ENCODE measurements around the gene AKT1.
"Not testable (repeated sequence)": the region's sequence is repeated elsewhere in the genome, so short reads cannot be mapped to it uniquely, and the experiment has no call there.

Gene AKT1

GRCh38 chr14:104818714-104819161, 23.2 kb upstream of the AKT1 start:
- no peak for DNase-seq (ENCODE audit: low spot score)

GRCh38 chr14:104817930-104818713, 22.6 kb upstream of the AKT1 start:
- no peak for DNase-seq (ENCODE audit: low spot score)

- peak; percentile 15 for DNase-seq (ENCODE audit: low spot score)
Measured at GRCh38 chr14:104816616-104816884, 21.0 kb upstream of the AKT1 start.

GRCh38 chr14:104814701-104815100, 19.2 kb upstream of the AKT1 start:
- not testable (repeated sequence) for DNase-seq (ENCODE audit: low spot score)

GRCh38 chr14:104813286-104813685, 17.7 kb upstream of the AKT1 start:
- no peak for DNase-seq (ENCODE audit: low spot score)

- DNase-seq (ENCODE audit: low spot score) = no peak
Measured at GRCh38 chr14:104810316-104810715, 14.8 kb upstream of the AKT1 start.

GRCh38 chr14:104808456-104808855, 12.9 kb upstream of the AKT1 start:
- DNase-seq (ENCODE audit: low spot score) = no peak

GRCh38 chr14:104806625-104807465, 11.3 kb upstream of the AKT1 start:
- no peak for DNase-seq (ENCODE audit: low spot score)

GRCh38 chr14:104805941-104806624, 10.5 kb upstream of the AKT1 start:
- DNase-seq (ENCODE audit: low spot score) = no peak

- DNase-seq (ENCODE audit: low spot score) = peak; percentile 88
Measured at GRCh38 chr14:104805326-104805678, 9.8 kb upstream of the AKT1 start.

- no peak for DNase-seq (ENCODE audit: low spot score)
Measured at GRCh38 chr14:104804481-104805325, 9.2 kb upstream of the AKT1 start.

GRCh38 chr14:104803912-104804410, 8.4 kb upstream of the AKT1 start:
- DNase-seq (ENCODE audit: low spot score) = peak; percentile 46

GRCh38 chr14:104803280-104803911, 7.8 kb upstream of the AKT1 start:
- no peak for DNase-seq (ENCODE audit: low spot score)

GRCh38 chr14:104802394-104803184, 7.0 kb upstream of the AKT1 start:
- DNase-seq (ENCODE audit: low spot score) = no peak

GRCh38 chr14:104801520-104802393, 6.2 kb upstream of the AKT1 start:
- DNase-seq (ENCODE audit: low spot score) = no peak

GRCh38 chr14:104800771-104801519, 5.4 kb upstream of the AKT1 start, which contains the start of gene ZBTB42:
Gene ZBTB42 (plus strand): TSS chr14:104801101. CDS start chr14:104801198, 97 bp downstream.
- peak; percentile 75 for DNase-seq (ENCODE audit: low spot score)

- DNase-seq (ENCODE audit: low spot score) = peak; percentile 81
Measured at GRCh38 chr14:104800015-104800770, 4.6 kb upstream of the AKT1 start.
